HL-60/S4 treated with phorbol 12-myristate 13-acetate at 8.2 ng/mL for 4 days and 3 days (cell line): ENCODE data around the gene ITGA7.

Experiments used
- in situ Hi-C: fragments of 300-500 bp; cut with MboI; formaldehyde crosslinking; loops from 2 replicates; pipeline ENCODE4 v1.15.0; 2022; ENCODE audit warnings: low sequenced_read_pairs

Gene ITGA7

GRCh38 chr12:55704824-55705718, 2.6 kb downstream of the ITGA7 start:
- in situ Hi-C loops: no loop called here

GRCh38 chr12:55703901-55704761, 3.6 kb downstream of the ITGA7 start:
- in situ Hi-C loops: no loop called here

GRCh38 chr12:55703288-55703687, 4.4 kb downstream of the ITGA7 start:
- in situ Hi-C loops: no loop called here

- in situ Hi-C loops: no loop called here
Observed at GRCh38 chr12:55702861-55703260, 4.8 kb downstream of the ITGA7 start.

- in situ Hi-C loops: no loop called here
Observed at GRCh38 chr12:55700255-55701018, 7.3 kb downstream of the ITGA7 start.

GRCh38 chr12:55699471-55700055, 8.1 kb downstream of the ITGA7 start:
- in situ Hi-C loops: no loop called here

- in situ Hi-C loops: no loop called here
Observed at GRCh38 chr12:55698965-55699364, 8.7 kb downstream of the ITGA7 start.

GRCh38 chr12:55698241-55698955, 9.3 kb downstream of the ITGA7 start:
- in situ Hi-C loops: no loop called here

GRCh38 chr12:55697686-55698085, 10.0 kb downstream of the ITGA7 start:
- in situ Hi-C loops: no loop called here

GRCh38 chr12:55696796-55697462, 10.8 kb downstream of the ITGA7 start:
- in situ Hi-C loops: no loop called here

- in situ Hi-C loops: no loop called here
Observed at GRCh38 chr12:55696141-55696540, 11.6 kb downstream of the ITGA7 start.

GRCh38 chr12:55695349-55695748, 12.4 kb downstream of the ITGA7 start:
- in situ Hi-C loops: no loop called here

- in situ Hi-C loops: no loop called here
Observed at GRCh38 chr12:55694651-55695050, 13.1 kb downstream of the ITGA7 start.

- in situ Hi-C loops: no loop called here
Observed at GRCh38 chr12:55694188-55694515, 13.6 kb downstream of the ITGA7 start.

GRCh38 chr12:55693323-55694187, 14.1 kb downstream of the ITGA7 start:
- in situ Hi-C loops: no loop called here

GRCh38 chr12:55692631-55693322, 14.9 kb downstream of the ITGA7 start:
- in situ Hi-C loops: no loop called here

GRCh38 chr12:55688716-55689655, 18.7 kb downstream of the ITGA7 start:
- in situ Hi-C loops: no loop called here
